Stimulated activated CD4-positive, alpha-beta T cell treated with anti-CD3 and anti-CD28 coated beads, Interleukin-15, amount 100 ng/mL, for 1 hour (primary cell): Measurements from ENCODE around the gene THADA.
"Not testable (repeated sequence)": the region's sequence is repeated elsewhere in the genome, so short reads cannot be mapped to it uniquely, and the experiment has no call there.

ENCODE experiments used
- DNase-seq, 2 donors: peaks; one replicate each; pipeline ENCODE4 v3.0.0-alpha.2; 2020; ENCODE audit warnings: low read depth in 1 of 2, low spot score in 1 of 2

The THADA gene

GRCh38 chr2:43600596-43600995, 4.8 kb upstream of the THADA start:
- not testable (repeated sequence) for DNase-seq

- no peak for DNase-seq
Observed at GRCh38 chr2:43594875-43595274, 963 bp downstream of the THADA start.

GRCh38 chr2:43593254-43593653, 2.6 kb downstream of the THADA start:
- DNase-seq, result no peak

- no peak for DNase-seq
Observed at GRCh38 chr2:43592443-43592842, 3.4 kb downstream of the THADA start.

GRCh38 chr2:43585708-43586107, 10.1 kb downstream of the THADA start:
- DNase-seq, result no peak

- no peak for DNase-seq
Observed at GRCh38 chr2:43579275-43579981, 16.4 kb downstream of the THADA start.

GRCh38 chr2:43576981-43577892, 18.6 kb downstream of the THADA start:
- DNase-seq, result no peak

- no peak for DNase-seq
Observed at GRCh38 chr2:43572244-43572643, 23.6 kb downstream of the THADA start.

GRCh38 chr2:43569921-43570320, 25.9 kb downstream of the THADA start:
- no peak for DNase-seq

GRCh38 chr2:43568228-43568627, 27.6 kb downstream of the THADA start:
- DNase-seq, result no peak

GRCh38 chr2:43566461-43566729, 29.4 kb downstream of the THADA start:
- no peak for DNase-seq

GRCh38 chr2:43563679-43564078, 32.2 kb downstream of the THADA start:
- no peak for DNase-seq

GRCh38 chr2:43560231-43560547, 35.6 kb downstream of the THADA start:
- DNase-seq, result no peak

GRCh38 chr2:43559391-43560230, 36.2 kb downstream of the THADA start:
- no peak for DNase-seq

- DNase-seq, result no peak
Observed at GRCh38 chr2:43557196-43557595, 38.6 kb downstream of the THADA start.

- DNase-seq, result no peak
Observed at GRCh38 chr2:43556256-43556655, 39.6 kb downstream of the THADA start.

- DNase-seq, result no peak
Observed at GRCh38 chr2:43553341-43553855, 42.4 kb downstream of the THADA start.

- DNase-seq, result no peak
Observed at GRCh38 chr2:43551990-43552389, 43.8 kb downstream of the THADA start.

GRCh38 chr2:43548381-43548780, 47.5 kb downstream of the THADA start:
- not testable (repeated sequence) for DNase-seq

GRCh38 chr2:43542285-43542933, 53.4 kb downstream of the THADA start:
- no peak for DNase-seq

GRCh38 chr2:43541165-43541564, 54.7 kb downstream of the THADA start:
- no peak for DNase-seq
